Subcutaneous abdominal adipose tissue (tissue), 5 donors: ENCODE measurements around the gene DAB2IP.

Experiments
- H3K27ac ChIP-seq: one replicate; pipeline ENCODE4 v1.7.0; 2013; ENCODE audit warnings: low read depth, mild to moderate bottlenecking, inconsistent platforms, low read length, moderate library complexity
- H3K27me3 ChIP-seq, 5 donors: one replicate each; pipeline ENCODE4 v1.7.0; 2013; ENCODE audit warnings: low read length in 5 of 5, inconsistent platforms in 1 of 5; ENCODE audit not compliant: control insufficient read depth in 5 of 5, insufficient read depth in 4 of 5
- H3K36me3 ChIP-seq, 5 donors: one replicate each; pipeline ENCODE4 v1.7.0; 2013; ENCODE audit warnings: low read length in 5 of 5; ENCODE audit not compliant: control insufficient read depth in 5 of 5, insufficient read depth in 5 of 5
- H3K4me1 ChIP-seq, 5 donors: one replicate each; pipeline ENCODE4 v1.7.0; 2013; ENCODE audit warnings: low read length in 5 of 5, mild to moderate bottlenecking in 3 of 5, moderate library complexity in 1 of 5; ENCODE audit not compliant: control insufficient read depth in 5 of 5, insufficient read depth in 5 of 5
- H3K4me3 ChIP-seq, 5 donors: one replicate each; pipeline ENCODE4 v1.7.0; 2013; ENCODE audit warnings: low read length in 5 of 5, low read depth in 1 of 5
- H3K9ac ChIP-seq, 5 donors: one replicate each; pipeline ENCODE4 v1.7.0; 2013; ENCODE audit warnings: low read length in 5 of 5, mild to moderate bottlenecking in 4 of 5, moderate library complexity in 3 of 5
- H3K9me3 ChIP-seq, 5 donors: one replicate each; pipeline ENCODE4 v1.7.0; 2013; ENCODE audit warnings: low read length in 5 of 5; ENCODE audit not compliant: control insufficient read depth in 5 of 5
- donor health status: healthy.
- donor health status: healthy.
- donor health status: healthy.
- donor health status: healthy.
- donor health status: healthy.

DAB2IP gene

DNA sequence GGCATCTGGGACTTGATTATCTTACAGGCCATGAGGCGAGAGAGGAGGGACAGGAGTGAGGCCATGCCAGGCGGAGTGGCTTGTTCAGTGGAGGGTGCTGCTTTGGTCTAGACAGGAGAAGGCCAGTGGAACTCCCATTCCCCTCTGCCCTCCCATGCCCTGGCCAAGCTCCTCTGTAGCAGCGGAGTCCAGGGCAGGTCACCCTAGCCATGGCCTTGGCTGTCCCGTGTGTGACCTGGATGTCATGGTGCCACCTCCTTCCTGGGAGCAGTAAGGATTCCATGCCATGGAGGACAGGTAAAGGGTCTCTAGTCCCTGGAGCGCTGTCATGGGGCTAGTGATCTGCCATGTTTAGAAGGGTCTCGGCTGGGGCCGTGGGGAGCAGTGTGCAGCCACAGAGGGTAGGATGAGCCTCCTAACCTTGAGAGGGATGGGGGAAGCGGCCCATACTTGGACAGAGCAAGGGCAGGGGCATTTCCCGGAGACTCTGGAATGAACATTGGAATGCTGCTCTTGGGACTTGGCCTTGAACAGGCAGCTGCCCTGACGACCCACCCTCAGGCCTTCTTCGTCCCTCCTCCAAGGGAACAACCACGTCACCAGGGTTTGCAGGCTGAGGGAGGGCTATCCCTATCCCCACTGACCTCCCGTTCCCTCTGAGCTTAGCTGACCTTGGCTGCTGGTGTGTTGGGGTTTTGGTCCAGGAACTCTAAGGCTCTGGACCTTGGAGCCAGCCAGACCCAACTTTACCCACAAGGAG lies 100.4 kb downstream of the DAB2IP start:
- H3K27ac ChIP-seq, result no peak overlapping the region
- no peak overlapping the region for H3K4me3 ChIP-seq
- no peaks in the 10 kb centered on the region for H3K9me3 ChIP-seq
- peaks cover 0 to 5% (median 0%) of the 10 kb centered on the region in 5 donors for H3K36me3 ChIP-seq
- H3K27me3 ChIP-seq, result no peaks in the 10 kb centered on the region
- H3K4me1 ChIP-seq, result peaks cover 14 to 91% (median 68%) of the 10 kb centered on the region in 5 donors
- H3K9ac ChIP-seq, result no peak overlapping the region

DNA sequence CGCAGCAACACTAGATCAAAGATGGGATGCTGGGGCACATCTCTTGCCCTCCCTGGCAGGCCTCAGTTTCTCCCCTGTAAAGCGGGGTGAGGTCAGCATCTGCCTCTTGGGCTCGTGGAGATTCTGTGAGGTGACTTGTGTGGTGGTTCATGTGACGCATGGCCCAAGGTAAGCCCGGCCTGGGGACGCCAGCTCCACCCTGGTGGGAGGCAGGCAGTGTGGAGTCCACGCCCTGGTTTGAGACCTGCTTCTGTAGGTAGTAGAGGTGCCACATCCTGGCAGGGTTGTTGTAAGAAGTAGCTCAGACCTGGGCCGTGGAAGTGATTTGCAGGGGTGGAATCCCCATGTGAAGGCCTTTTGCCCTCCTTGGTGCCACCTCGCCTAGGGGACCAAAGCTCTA lies 101.5 kb downstream of the DAB2IP start:
- peaks cover 0 to 14% (median 8%) of the 10 kb centered on the region in 5 donors for H3K36me3 ChIP-seq
- H3K9ac ChIP-seq, result no peak overlapping the region
- no peak overlapping the region for H3K4me3 ChIP-seq
- H3K4me1 ChIP-seq, result peaks cover 14 to 90% (median 71%) of the 10 kb centered on the region in 5 donors
- no peaks in the 10 kb centered on the region for H3K27me3 ChIP-seq
- no peak overlapping the region for H3K27ac ChIP-seq
- no peaks in the 10 kb centered on the region for H3K9me3 ChIP-seq

DNA sequence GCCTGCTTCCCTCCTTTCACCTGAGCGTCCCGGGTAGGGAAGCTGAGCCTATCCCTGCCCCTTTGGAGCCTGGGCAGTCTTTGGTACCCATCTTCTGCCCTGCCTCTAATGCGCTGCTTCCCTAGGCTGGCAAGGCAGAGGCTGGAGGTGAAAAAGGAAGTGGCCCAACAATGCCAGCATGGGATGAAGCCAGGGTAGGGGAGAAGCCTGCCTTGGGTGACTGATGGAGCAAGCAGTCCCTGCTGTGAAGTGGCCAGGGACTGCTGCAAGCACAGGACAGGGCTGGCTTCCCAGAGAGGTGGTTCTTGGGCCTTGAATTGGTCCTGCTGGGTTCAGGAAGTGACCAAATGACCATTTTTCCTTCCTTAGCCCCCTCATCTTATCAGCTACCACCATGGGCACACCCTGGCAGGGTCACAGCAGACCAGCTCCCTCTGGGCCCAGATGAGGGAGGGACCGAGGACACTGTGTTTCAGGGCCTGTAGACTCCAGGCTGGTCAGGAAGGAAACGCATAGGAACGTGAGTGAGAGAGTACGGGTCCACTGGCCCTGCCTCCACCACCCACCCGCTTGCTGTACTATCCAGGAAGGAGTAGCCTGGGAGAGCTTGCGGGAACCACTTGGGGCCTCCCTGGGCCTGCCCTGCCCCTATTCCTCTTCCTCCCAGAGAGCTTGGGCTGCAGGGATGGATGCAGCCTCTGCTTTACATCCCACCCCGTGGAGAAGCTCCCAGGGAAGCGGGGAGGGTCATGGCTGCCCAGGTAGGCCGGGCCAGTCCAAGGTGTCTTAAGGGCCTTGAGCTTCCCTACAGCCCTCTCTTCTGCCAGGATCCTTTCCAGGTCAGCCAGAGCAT lies 102.6 kb downstream of the DAB2IP start:
- Histone ChIP-seq H3K9ac (peak overlapping the region in 1 of 5 donors; percentile 28), H3K27me3 (no peaks in the 10 kb centered on the region), H3K4me3 (no peak overlapping the region), H3K4me1 (peaks cover 6 to 79% (median 60%) of the 10 kb centered on the region in 5 donors), H3K9me3 (no peaks in the 10 kb centered on the region), H3K36me3 (peaks cover 0 to 23% (median 19%) of the 10 kb centered on the region in 5 donors), H3K27ac (no peak overlapping the region)

DNA sequence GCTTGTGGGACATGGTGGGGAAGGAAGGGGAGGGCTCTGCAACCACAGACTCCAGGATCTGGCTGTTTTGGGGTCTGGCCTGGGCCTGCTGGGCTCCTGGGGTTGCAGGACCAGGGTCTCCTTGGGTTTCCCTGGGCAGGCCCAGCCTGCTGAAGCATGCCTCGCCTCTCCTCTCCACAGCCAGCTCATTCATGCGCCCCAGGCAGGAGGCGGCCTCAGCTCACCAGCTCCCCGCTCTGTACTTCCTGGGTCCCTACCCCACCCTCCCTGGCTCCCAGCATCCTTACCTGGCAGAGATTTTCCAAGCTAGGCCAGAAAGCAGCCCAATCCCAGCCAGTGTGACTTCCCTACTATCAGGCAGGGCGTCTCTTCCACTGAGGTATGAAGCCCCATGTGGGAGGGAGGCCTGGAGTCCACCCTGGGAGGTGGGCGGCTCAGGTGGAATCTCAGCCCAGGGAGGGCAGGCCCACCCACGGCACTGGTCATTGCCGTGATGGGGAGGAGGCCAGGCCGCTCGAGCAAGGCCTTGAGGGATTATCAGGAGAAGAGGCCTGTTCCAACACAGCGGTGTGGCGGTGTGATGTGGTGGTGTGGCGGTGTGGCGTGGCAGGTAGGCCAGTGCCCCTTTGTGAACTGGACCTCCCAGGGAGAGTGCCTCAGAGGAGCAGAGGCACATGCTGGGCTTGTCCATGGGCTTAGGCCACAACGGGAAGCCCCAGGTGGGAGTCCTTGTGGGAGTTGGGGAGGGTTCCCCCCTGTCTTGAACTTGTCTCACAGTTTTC lies 103.4 kb downstream of the DAB2IP start:
- H3K36me3 ChIP-seq, result peaks cover 0 to 31% (median 27%) of the 10 kb centered on the region in 5 donors
- peaks cover 2 to 71% (median 52%) of the 10 kb centered on the region in 5 donors for H3K4me1 ChIP-seq
- H3K9me3 ChIP-seq, result no peaks in the 10 kb centered on the region
- no peak overlapping the region for H3K27ac ChIP-seq
- H3K27me3 ChIP-seq, result no peaks in the 10 kb centered on the region
- H3K9ac ChIP-seq, result no peak overlapping the region
- no peak overlapping the region for H3K4me3 ChIP-seq

DNA sequence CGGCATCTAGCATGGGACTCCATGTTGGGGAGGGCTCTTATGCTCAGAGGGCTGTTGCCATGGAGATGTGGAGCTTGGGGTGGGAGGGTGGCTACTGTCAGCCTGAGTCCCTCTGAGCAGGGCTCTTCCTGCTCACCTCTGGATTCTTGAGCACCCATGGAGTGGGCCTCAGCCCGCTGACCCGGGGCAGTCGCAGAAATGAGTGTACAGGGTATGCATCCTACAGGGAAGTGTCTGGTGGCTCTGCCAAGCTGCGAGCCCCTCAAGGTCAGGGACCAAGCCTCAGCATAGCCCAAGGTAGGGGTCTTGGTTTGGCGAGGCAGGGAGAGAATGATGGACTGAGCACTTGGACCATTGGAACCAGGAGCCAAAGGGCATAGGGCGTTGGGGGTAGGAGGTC lies 104.1 kb downstream of the DAB2IP start:
- H3K9me3 ChIP-seq, result no peaks in the 10 kb centered on the region
- no peak overlapping the region for H3K4me3 ChIP-seq
- H3K27me3 ChIP-seq, result no peaks in the 10 kb centered on the region
- H3K27ac ChIP-seq, result no peak overlapping the region
- H3K4me1 ChIP-seq, result peaks cover 2 to 65% (median 45%) of the 10 kb centered on the region in 5 donors
- H3K9ac ChIP-seq, result no peak overlapping the region
- H3K36me3 ChIP-seq, result peaks cover 0 to 37% (median 34%) of the 10 kb centered on the region in 5 donors

DNA sequence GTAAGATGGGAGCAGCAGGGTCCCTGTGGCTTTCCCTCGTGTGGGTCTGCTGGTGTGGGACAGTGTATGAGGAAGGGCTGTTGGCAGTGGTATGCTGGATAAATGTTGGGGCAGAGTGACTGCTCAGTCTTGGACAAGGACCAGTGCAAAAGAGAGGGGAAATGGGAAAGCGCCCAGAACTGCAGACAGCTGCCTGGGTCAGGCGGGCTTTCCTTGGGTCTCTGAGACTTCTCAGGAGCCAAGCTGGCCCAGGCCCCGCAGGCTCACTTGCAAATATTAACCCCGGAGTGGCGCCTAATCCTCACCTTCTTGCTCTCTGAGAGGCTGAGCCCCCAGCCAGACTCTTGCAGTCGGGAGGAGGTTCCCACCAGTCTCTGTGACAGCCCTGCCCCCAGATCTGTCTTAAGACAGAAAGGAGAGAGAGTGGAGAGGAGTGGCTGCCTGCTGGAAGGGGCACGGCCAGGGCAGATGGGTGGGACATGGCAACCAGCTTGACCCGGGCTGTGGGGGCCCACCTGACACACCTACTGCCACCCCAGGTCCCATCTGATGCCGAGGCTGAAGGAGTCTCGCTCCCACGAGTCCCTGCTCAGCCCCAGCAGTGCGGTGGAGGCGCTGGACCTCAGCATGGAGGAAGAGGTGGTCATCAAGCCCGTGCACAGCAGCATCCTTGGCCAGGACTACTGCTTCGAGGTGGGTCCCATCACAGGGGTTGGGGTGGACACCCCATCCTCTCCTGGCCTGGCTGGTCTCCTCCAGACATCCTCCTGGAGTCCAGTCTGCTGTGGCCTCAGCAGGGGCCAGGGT lies 105.2 kb downstream of the DAB2IP start:
- no peak overlapping the region for H3K9ac ChIP-seq
- no peaks in the 10 kb centered on the region for H3K27me3 ChIP-seq
- no peaks in the 10 kb centered on the region for H3K9me3 ChIP-seq
- peaks cover 2 to 55% (median 41%) of the 10 kb centered on the region in 5 donors for H3K4me1 ChIP-seq
- H3K27ac ChIP-seq, result no peak overlapping the region
- peaks cover 0 to 48% (median 45%) of the 10 kb centered on the region in 5 donors for H3K36me3 ChIP-seq
- no peak overlapping the region for H3K4me3 ChIP-seq

DNA sequence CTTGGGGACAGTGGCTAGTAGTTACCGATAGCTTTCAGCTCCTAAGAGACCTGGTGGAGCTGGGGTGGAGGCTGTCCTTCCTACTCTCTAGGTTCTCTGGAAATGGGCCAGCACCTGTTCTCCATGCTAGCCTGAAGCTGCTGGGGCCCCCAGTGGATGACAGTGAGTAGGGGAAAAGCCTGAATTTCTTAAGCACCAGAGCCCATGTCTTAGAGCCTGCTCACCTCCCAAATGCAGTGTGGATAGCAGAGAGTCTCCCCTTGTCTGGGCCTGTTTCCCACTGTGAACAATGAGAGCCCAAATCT lies 105.8 kb downstream of the DAB2IP start:
- peaks cover 2 to 49% (median 35%) of the 10 kb centered on the region in 5 donors for H3K4me1 ChIP-seq
- no peak overlapping the region for H3K9ac ChIP-seq
- no peaks in the 10 kb centered on the region for H3K9me3 ChIP-seq
- H3K36me3 ChIP-seq, result peaks cover 0 to 52% (median 49%) of the 10 kb centered on the region in 5 donors
- no peaks in the 10 kb centered on the region for H3K27me3 ChIP-seq
- H3K4me3 ChIP-seq, result no peak overlapping the region
- no peak overlapping the region for H3K27ac ChIP-seq

DNA sequence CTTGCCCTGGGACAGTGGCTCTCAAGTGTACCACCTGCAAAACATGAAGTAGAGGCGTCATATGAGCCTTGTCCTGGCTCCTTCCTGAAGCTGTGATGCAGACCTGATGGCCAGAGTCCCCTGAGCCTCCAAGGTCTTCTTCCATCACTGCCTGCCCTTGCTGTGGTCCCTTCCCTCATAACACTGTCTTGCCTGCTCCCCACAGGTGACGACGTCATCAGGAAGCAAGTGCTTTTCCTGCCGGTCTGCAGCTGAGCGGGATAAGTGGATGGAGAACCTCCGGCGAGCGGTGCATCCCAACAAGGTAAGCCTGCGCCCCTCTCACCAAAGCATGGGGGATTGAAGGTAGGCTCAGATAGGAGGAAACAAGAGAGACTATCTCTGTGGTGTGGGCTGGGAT lies 107.3 kb downstream of the DAB2IP start:
- Histone ChIP-seq H3K36me3 (peaks cover 0 to 66% (median 59%) of the 10 kb centered on the region in 5 donors), H3K27ac (no peak overlapping the region), H3K9ac (no peak overlapping the region), H3K27me3 (no peaks in the 10 kb centered on the region), H3K4me3 (no peak overlapping the region), H3K9me3 (no peaks in the 10 kb centered on the region), H3K4me1 (peaks cover 0 to 35% (median 21%) of the 10 kb centered on the region in 5 donors)

DNA sequence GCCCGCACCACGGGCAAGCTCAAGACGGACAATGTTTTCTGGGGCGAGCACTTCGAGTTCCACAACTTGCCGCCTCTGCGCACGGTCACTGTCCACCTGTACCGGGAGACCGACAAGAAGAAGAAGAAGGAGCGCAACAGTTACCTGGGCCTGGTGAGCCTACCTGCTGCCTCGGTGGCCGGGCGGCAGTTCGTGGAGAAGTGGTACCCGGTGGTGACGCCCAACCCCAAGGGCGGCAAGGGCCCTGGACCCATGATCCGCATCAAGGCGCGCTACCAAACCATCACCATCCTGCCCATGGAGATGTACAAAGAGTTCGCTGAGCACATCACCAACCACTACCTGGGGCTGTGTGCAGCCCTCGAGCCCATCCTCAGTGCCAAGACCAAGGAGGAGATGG lies 108.6 kb downstream of the DAB2IP start:
- Histone ChIP-seq H3K36me3 (peaks cover 0 to 80% (median 72%) of the 10 kb centered on the region in 5 donors), H3K27me3 (no peaks in the 10 kb centered on the region)

More for the DNA sequence above, 108.6 kb downstream of the DAB2IP start:
- Histone ChIP-seq H3K4me3 (no peak overlapping the region), H3K9ac (no peak overlapping the region), H3K9me3 (no peaks in the 10 kb centered on the region), H3K27ac (no peak overlapping the region), H3K4me1 (peaks cover 0 to 31% (median 22%) of the 10 kb centered on the region in 5 donors)
